Adrenal gland (tissue), 5 donors: Measurements from ENCODE around the gene ZNF592.

Experiments
- CTCF ChIP-seq, 6 experiments: fragments of 450-650 bp in 4 of 6; fragments of 200-600 bp in 2 of 6; sonication (generic) in 1 of 6; IDR thresholded peaks; 1 replicate in 5 of 6; 2 replicates in 1 of 6; pipeline versions ENCODE4 v1.5.1 to v1.8.0; 2016 to 2021; ENCODE audit warnings: antibody characterized with exemption in 6 of 6, mild to moderate bottlenecking in 2 of 6, moderate library complexity in 1 of 6
- POLR2A ChIP-seq, 2 donors: fragments of 450-650 bp; IDR thresholded peaks; one replicate each; pipeline ENCODE4 v1.6.1; 2017; ENCODE audit warnings: antibody characterized with exemption in 2 of 2, mild to moderate bottlenecking in 2 of 2, moderate library complexity in 1 of 2
- donor health status: DM: no; HTN: no; CAD: no.

DNA sequence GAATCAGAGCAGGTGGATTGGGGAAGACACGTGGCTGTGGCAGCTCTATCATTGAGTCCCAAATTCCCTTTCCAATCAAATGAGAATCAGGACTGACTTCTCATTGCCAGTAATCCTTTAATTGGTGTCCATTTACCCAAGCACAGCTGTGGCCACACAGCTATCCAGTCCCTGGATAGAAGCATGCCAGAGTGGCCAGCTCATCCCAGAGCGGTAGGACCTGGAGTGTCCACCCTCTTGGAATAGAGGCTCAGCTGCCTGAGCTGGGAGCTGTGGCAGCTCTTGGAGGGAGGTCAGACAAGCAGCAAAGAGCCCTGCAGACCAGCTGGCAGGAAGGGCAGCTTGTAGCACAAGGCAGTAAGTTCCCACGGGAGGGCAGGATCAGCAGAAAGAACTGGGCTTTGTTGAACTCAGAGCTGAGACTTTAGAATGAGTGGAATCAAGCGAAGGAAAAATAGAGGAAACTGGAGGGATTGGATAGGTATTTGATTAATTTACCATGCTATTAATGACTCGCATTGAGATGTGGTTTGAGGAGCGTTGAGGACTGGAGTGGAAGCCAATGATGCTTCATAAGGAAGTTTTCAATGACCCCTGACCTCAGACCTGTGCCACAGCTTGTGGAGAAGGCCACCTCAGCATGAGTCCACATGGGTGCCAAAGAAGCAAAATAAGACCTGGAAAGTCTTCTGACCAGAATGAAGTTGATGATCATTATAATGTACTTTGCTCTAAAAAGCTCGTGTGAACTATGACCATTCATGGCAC lies 61.9 kb downstream of the ZNF592 start:
- TF ChIP-seq CTCF (IDR thresholded peaks at IDR 0.05): no peak
- no peak for TF ChIP-seq POLR2A (IDR thresholded peaks at IDR 0.05)
